ENCODE measurements around the gene C1QTNF6. TPM values are rescaled to one million over a fixed set of nuclear protein-coding genes. Genes with fewer than 3 reads are reported as not detected.

C1QTNF6 gene
- total RNA-seq, 1 experiment from 2014 or later: 85.9 TPM

GRCh38 chr22:37175414-37176281, 12.4 kb downstream of the C1QTNF6 start:
- Histone ChIP-seq H3K4me2 (no peak overlapping the region), H3K9me2 (ENCODE audit: insufficient read depth) (no peaks in the 10 kb centered on the region), H4K20me1 (ENCODE audit: insufficient read depth) (no peaks in the 10 kb centered on the region), H3K4me1 (replicated peaks; ENCODE audit: insufficient read depth) (peaks cover 17% of the 10 kb centered on the region), H3K27me3 (ENCODE audit: insufficient read depth, low read depth) (no peaks in the 10 kb centered on the region), H3K79me2 (ENCODE audit: low read depth) (no peaks in the 10 kb centered on the region), H3K9me3 (ENCODE audit: insufficient read depth, low read depth) (no peaks in the 10 kb centered on the region), H3K36me3 (ENCODE audit: low read depth) (no peaks in the 10 kb centered on the region), H2AFZ (no peak overlapping the region), H3K27ac (no peak overlapping the region), H3K4me3 (no peak overlapping the region), H3F3A (ENCODE audit: insufficient read depth, low read depth) (peaks cover 18% of the 10 kb centered on the region; the same call in 1 of the 2 replicates)
- no TSS peak for BruUV-seq (replicated peaks)
- no peak for DNase-seq
- POLR2A ChIA-PET (ENCODE audit: unreplicated experiment): no interaction called here
- CTCF ChIA-PET: interaction anchor here (0.5 kb wide), 1 partner anchor 633 kb away, joined by 4 read pairs; no protein-coding TSS in a partner anchor
- intact Hi-C loops (cut with micrococcal nuclease; ENCODE audit: unreplicated experiment): no loop called here
- TF ChIP-seq CTCF (conservative IDR thresholded peaks at IDR 0.05): no peak
- TF ChIP-seq EZH2 (IDR thresholded peaks at IDR 0.05; ENCODE audit: low read depth): no peak

GRCh38 chr22:37174964-37175363, 13.1 kb downstream of the C1QTNF6 start:
- Histone ChIP-seq H3K9me3 (ENCODE audit: insufficient read depth, low read depth) (no peaks in the 10 kb centered on the region), H3K79me2 (ENCODE audit: low read depth) (no peaks in the 10 kb centered on the region), H3K4me1 (replicated peaks; ENCODE audit: insufficient read depth) (peaks cover 17% of the 10 kb centered on the region), H3F3A (ENCODE audit: insufficient read depth, low read depth) (peaks cover 18% of the 10 kb centered on the region; the same call in 1 of the 2 replicates), H2AFZ (no peak overlapping the region), H4K20me1 (ENCODE audit: insufficient read depth) (no peaks in the 10 kb centered on the region), H3K9me2 (ENCODE audit: insufficient read depth) (no peaks in the 10 kb centered on the region), H3K27ac (no peak overlapping the region), H3K36me3 (ENCODE audit: low read depth) (no peaks in the 10 kb centered on the region), H3K27me3 (ENCODE audit: insufficient read depth, low read depth) (no peaks in the 10 kb centered on the region), H3K4me3 (no peak overlapping the region), H3K4me2 (no peak overlapping the region)
- intact Hi-C loops (cut with micrococcal nuclease; ENCODE audit: unreplicated experiment): no loop called here
- TF ChIP-seq CTCF (conservative IDR thresholded peaks at IDR 0.05) (no peak), EZH2 (IDR thresholded peaks at IDR 0.05; ENCODE audit: low read depth) (no peak)
- DNase-seq: no peak
- no TSS peak for BruUV-seq (replicated peaks)
- CTCF ChIA-PET: no interaction called here
- POLR2A ChIA-PET (ENCODE audit: unreplicated experiment): no interaction called here

- DNase-seq: no peak
- intact Hi-C loops (cut with micrococcal nuclease; ENCODE audit: unreplicated experiment): no loop called here
- CTCF ChIA-PET: interaction anchor here (0.6 kb wide), 1 partner anchor 98 kb away, joined by 3 read pairs; no protein-coding TSS in a partner anchor
- H4K20me1 ChIP-seq (ENCODE audit: insufficient read depth): no peaks in the 10 kb centered on the region
- BruUV-seq (replicated peaks): no TSS peak
- peaks cover 5% of the 10 kb centered on the region; the same call in 1 of the 2 replicates for H3F3A ChIP-seq (ENCODE audit: insufficient read depth, low read depth)
- no peaks in the 10 kb centered on the region for H3K36me3 ChIP-seq (ENCODE audit: low read depth)
- peaks cover 12% of the 10 kb centered on the region for H3K4me1 ChIP-seq (replicated peaks; ENCODE audit: insufficient read depth)
- no peaks in the 10 kb centered on the region for H3K27me3 ChIP-seq (ENCODE audit: insufficient read depth, low read depth)
- no peak overlapping the region for H3K4me3 ChIP-seq
- no peaks in the 10 kb centered on the region for H3K9me3 ChIP-seq (ENCODE audit: insufficient read depth, low read depth)
- POLR2A ChIA-PET (ENCODE audit: unreplicated experiment): interaction anchor here (0.7 kb wide), 1 partner anchor 123 kb away, joined by 3 read pairs; no protein-coding TSS in a partner anchor
- H3K27ac ChIP-seq: no peak overlapping the region
- no peak for TF ChIP-seq EZH2 (IDR thresholded peaks at IDR 0.05; ENCODE audit: low read depth)
- TF ChIP-seq CTCF (conservative IDR thresholded peaks at IDR 0.05): no peak
- H3K79me2 ChIP-seq (ENCODE audit: low read depth): no peaks in the 10 kb centered on the region
- no peak overlapping the region for H3K4me2 ChIP-seq
- H2AFZ ChIP-seq: no peak overlapping the region
- no peaks in the 10 kb centered on the region for H3K9me2 ChIP-seq (ENCODE audit: insufficient read depth)
Observed at GRCh38 chr22:37173709-37174108, 14.3 kb downstream of the C1QTNF6 start.

Data from PC-9 (cell line).